ENCODE measurements around the gene CIROP.
A peak's percentile ranks its signal among the peaks of the same experiment; 100 is the strongest.

Gene CIROP

DNA sequence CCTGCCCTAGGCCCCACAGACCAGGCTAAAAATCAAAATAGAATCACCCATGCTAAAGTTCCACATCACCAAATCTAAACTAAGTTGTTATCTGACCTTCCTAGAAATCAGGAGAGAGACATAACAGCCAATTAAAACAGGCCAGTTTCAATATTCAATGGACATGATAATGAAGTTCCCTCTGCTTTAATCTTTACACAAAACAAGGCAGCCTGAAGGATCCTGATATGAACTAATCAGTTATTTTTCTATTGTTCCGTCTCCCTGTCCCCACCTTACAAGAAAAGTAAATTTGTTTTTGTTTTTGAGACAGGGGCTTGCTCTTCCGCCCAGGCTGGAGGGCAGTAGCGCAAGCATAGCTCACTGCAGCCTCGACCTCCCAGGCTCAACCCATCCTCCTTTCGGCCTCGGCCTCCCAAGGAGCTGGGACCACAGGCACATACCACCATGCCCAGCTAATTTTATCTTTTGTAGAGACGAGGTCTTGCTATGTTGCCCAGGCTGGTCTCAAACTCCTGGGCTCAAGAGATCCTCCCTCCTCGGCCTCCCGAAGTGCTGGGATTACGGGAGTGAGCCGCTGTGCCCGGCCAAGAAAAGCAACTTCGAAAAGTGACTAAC lies 19.7 kb upstream of the CIROP start:
- no peak for DNase-seq (ENCODE audit: extremely low read depth, low read depth)
- TF ChIP-seq CTCF (IDR thresholded peaks at IDR 0.05; ENCODE audit: low read depth, low read length): no peak

DNA sequence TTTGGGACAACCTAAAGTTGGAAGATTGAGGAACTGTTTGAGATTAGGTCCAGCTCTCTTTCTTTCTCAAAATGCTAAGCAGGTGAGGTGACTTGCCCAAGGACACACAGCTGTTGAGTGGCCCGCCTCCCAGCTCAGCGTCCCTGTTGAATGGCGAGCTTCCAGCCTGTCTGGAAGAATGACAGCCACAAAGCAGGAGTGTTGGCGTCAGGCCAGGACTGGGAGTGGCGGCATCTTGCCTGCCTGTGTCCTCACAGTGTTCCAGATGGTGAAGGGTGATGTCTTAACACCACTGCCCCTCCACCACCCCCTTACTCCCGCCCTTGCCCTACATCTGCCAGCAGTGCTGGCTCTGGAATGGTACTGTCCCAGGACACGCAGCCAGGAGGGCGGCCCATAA lies 18.6 kb upstream of the CIROP start:
- TF ChIP-seq CTCF (IDR thresholded peaks at IDR 0.05; ENCODE audit: low read depth, low read length): no peak
- no peak for DNase-seq (ENCODE audit: extremely low read depth, low read depth)

GRCh38 chr14:23122086-23122485 lies 17.3 kb upstream of the CIROP start:
- DNase-seq (ENCODE audit: extremely low read depth, low read depth): no peak
- TF ChIP-seq CTCF (IDR thresholded peaks at IDR 0.05; ENCODE audit: low read depth, low read length): no peak

- DNase-seq (ENCODE audit: extremely low read depth, low read depth): no peak
- TF ChIP-seq CTCF (IDR thresholded peaks at IDR 0.05; ENCODE audit: low read depth, low read length): no peak
Measured at GRCh38 chr14:23121361-23121771, 16.6 kb upstream of the CIROP start.

GRCh38 chr14:23120541-23121251 lies 15.9 kb upstream of the CIROP start:
- DNase-seq (ENCODE audit: extremely low read depth, low read depth): peak; percentile 68
- peak; percentile 100 for TF ChIP-seq CTCF (IDR thresholded peaks at IDR 0.05; ENCODE audit: low read depth, low read length)

DNA sequence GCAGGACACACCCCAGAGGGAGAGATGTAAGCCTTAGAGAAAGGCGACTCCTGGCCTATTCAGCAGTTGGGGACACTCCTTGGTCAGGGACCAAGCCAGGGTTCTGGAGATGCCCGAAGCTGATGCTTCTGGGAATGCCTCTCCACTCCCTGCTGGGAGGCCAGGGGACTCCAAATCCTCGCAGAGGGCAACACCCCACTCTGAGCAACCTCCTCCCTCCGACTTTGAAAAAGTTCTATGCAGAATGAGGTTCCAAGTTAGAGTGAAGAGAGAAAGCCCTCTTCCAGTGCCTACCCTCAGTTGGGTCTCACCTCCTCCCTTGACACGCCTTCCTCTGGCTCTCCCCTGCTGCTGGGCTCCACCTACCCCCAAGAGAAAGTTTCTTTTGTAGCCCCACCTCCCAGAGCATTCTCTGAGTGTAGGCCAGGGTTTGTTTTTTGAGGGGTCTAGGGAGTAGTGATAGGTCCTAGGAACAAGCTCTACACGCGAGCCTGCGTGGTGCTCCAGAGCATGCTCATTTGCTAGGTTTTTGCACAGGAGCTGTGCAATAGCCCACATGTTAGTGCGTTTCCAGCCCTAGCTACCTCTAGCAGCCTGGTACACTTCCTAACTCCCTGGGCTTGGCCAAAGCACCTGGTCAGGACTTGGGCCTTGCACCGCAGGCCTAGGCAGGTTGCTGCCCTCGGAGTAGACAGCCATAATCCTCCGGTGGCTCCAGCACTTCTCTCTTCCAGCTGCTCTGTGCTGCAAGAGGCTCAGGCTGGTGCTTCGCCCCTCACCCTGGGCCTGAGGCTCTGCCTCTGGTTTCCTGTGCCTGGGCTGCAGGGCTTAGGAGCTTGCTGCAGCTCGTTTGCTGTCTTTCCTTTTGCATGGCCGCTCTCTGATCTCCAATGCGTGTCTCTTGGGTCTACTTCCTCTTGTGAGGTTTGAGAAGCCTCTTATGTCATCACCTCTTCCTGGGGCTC lies 14.9 kb upstream of the CIROP start:
- no peak for TF ChIP-seq CTCF (IDR thresholded peaks at IDR 0.05; ENCODE audit: low read depth, low read length)
- no peak for DNase-seq (ENCODE audit: extremely low read depth, low read depth)
